AG04450 (cell line): ENCODE measurements around the gene MAPK7. TPM values are rescaled to one million over a fixed set of nuclear protein-coding genes. Genes with fewer than 3 reads are reported as not detected.

ENCODE experiments used
- CTCF ChIA-PET: fragments of 300-600, 350-600 bp; formaldehyde crosslinking; extraction: SDS; loops from one replicate; lab custom pipeline; 2022; ENCODE audit warnings: antibody characterized with exemption, inconsistent platforms; lab: Charles Lee
- POLR2A ChIA-PET: fragments of 350-600 bp; formaldehyde crosslinking; extraction: SDS; loops from one replicate; lab custom pipeline; 2021; ENCODE audit warnings: antibody characterized with exemption, inconsistent platforms; lab: Yijun Ruan, JAX
- DNase-seq: peaks from one replicate; pipeline ENCODE4 v3.0.0-alpha.2; 2011; ENCODE audit warnings: low read depth, low spot score
- H3K27ac ChIP-seq: one replicate; pipeline ENCODE4 v1.5.1; 2012; ENCODE audit warnings: low read depth, low read length, control low read depth
- H3K27me3 ChIP-seq: one replicate; pipeline ENCODE4 v1.6.0; 2012; ENCODE audit warnings: low read length; ENCODE audit not compliant: control insufficient read depth, insufficient read depth
- H3K4me3 ChIP-seq: 2 replicates; pipeline ENCODE4 v1.5.1; 2011; ENCODE audit warnings: mild to moderate bottlenecking, low read depth, low read length, control low read depth
- H3K9me3 ChIP-seq: 2 replicates; pipeline ENCODE4 v1.5.1; 2012; ENCODE audit warnings: low read length; ENCODE audit not compliant: control insufficient read depth, insufficient read depth
- CTCF ChIP-seq: IDR thresholded peaks from 2 replicates; pipeline ENCODE4 v1.5.1; 2011; ENCODE audit warnings: low read depth, low read length, control low read depth, inconsistent platforms
- polyA plus RNA-seq: library from polyadenylated mRNA; depleted of rRNA; stranded (reverse); fragments of >200 nt; gene quantifications from 2 replicates; pipeline ENCODE4 v1.2.3, GENCODE V29; 2011

Gene MAPK7
- polyA plus RNA-seq, 1 experiment: 6.2 TPM

- POLR2A ChIA-PET: interaction anchor here (0.7 to 0.9 kb wide), 2 partner anchors 12 to 19 kb away, joined by 3 to 4 read pairs; partner anchors contain the start of gene MAPK7
- no peak overlapping the region for H3K27ac ChIP-seq
- H3K4me3 ChIP-seq: no peak overlapping the region
- no peak for TF ChIP-seq CTCF
- CTCF ChIA-PET: interaction anchor here (0.6 to 5.2 kb wide), 5 partner anchors 12 to 399 kb away, joined by 3 to 99 read pairs (median 9); partner anchors contain the start of gene MAPK7
- H3K9me3 ChIP-seq: no peaks in the 10 kb centered on the region
- no peak for DNase-seq
- H3K27me3 ChIP-seq: no peaks in the 10 kb centered on the region
Measured at GRCh38 chr17:19365499-19365817, 12.8 kb upstream of the MAPK7 start.

- DNase-seq: no peak
- Histone ChIP-seq H3K27me3 (no peaks in the 10 kb centered on the region), H3K9me3 (no peaks in the 10 kb centered on the region), H3K27ac (no peak overlapping the region), H3K4me3 (no peak overlapping the region)
- POLR2A ChIA-PET: interaction anchor here (0.7 to 0.9 kb wide), 2 partner anchors 12 to 19 kb away, joined by 3 to 4 read pairs; partner anchors contain the start of gene MAPK7
- TF ChIP-seq CTCF: no peak
- CTCF ChIA-PET: interaction anchor here (0.6 to 5.2 kb wide), 5 partner anchors 12 to 399 kb away, joined by 3 to 99 read pairs (median 9); partner anchors contain the start of gene MAPK7
Measured at GRCh38 chr17:19365833-19366636, 12.3 kb upstream of the MAPK7 start.

GRCh38 chr17:19366637-19366972 lies 11.7 kb upstream of the MAPK7 start:
- CTCF ChIA-PET: interaction anchor here (1.3 to 4.9 kb wide), 3 partner anchors 11 to 147 kb away, joined by 3 to 99 read pairs (median 5); partner anchors contain the start of gene MAPK7
- no peak overlapping the region for H3K4me3 ChIP-seq
- POLR2A ChIA-PET: no interaction called here
- no peak for DNase-seq
- H3K27ac ChIP-seq: no peak overlapping the region
- no peak for TF ChIP-seq CTCF
- no peaks in the 10 kb centered on the region for H3K27me3 ChIP-seq
- H3K9me3 ChIP-seq: no peaks in the 10 kb centered on the region

- ChIA-PET CTCF (interaction anchor here (1.3 to 1.8 kb wide), 2 partner anchors 79 to 399 kb away, joined by 5 to 6 read pairs; no protein-coding TSS in a partner anchor), POLR2A (no interaction called here)
- Histone ChIP-seq H3K27ac (no peak overlapping the region), H3K9me3 (no peaks in the 10 kb centered on the region), H3K27me3 (no peaks in the 10 kb centered on the region), H3K4me3 (no peak overlapping the region)
- no peak for TF ChIP-seq CTCF
- no peak for DNase-seq
Measured at GRCh38 chr17:19368229-19368628, 10.1 kb upstream of the MAPK7 start.
